ENCODE results near the gene BAD. TPM values are rescaled to one million over a fixed set of nuclear protein-coding genes. Genes with fewer than 3 reads are reported as not detected.

BAD gene
- total and polyA plus RNA-seq, 2 of the 13 experiments (the other 11 are each of a cell fraction or from before 2014, with no cell fraction given) = 17.9 to 28.5 TPM

DNA sequence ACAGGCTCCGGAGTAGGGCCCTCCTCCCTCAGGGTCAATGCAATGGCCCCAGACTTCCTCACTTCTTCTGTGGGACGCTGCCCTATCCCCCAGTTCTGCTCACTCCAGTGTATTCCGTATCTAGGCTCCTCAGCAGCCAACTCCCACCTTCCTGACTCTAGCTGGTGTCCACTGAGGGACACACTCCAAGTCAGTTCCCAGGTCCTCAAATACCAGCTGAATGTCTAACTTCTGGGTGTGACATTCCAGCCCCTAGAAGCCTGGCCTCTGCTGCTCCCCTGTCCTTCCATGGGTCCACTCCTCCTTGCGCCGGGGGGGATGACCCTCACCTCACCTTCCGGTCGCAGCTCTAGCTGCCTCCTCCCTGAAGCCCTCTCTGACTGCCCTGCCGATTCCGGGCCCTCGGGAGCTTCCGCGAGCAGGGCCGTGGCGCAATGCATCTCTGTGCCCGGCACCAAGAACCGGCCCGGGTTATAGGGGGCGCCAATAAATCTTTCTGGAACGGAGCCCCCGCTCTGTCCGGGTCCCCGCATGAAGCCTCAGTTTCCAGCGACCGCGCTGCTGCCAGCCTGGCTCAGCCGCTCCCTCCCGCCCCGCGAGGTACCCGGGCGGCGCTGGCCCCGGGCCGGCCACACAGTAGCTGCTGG lies 15.4 kb downstream of the BAD start (continued):
- TF ChIP-seq, protein P1, sequence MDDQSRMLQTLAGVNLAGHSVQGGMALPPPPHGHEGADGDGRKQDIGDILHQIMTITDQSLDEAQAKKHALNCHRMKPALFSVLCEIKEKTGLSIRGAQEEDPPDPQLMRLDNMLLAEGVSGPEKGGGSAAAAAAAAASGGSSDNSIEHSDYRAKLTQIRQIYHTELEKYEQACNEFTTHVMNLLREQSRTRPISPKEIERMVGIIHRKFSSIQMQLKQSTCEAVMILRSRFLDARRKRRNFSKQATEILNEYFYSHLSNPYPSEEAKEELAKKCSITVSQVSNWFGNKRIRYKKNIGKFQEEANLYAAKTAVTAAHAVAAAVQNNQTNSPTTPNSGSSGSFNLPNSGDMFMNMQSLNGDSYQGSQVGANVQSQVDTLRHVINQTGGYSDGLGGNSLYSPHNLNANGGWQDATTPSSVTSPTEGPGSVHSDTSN (CRISPR knock-in tag; IDR thresholded peaks at IDR 0.05; ENCODE audit: borderline replicate concordance) = no peak
- TF ChIP-seq SKI (IDR thresholded peaks at IDR 0.05; ENCODE audit: partially characterized antibody) (no peak), MATR3 (CRISPR knock-in tag; IDR thresholded peaks at IDR 0.05) (no peak), IRF2 (CRISPR knock-in tag; IDR thresholded peaks at IDR 0.05) (0 out of 2 replicates have a peak, but pooled peaks have one; percentile 27), FOXA1 (IDR thresholded peaks at IDR 0.05) (no peak), FOXA1 (CRISPR knock-in tag; IDR thresholded peaks at IDR 0.05) (no peak), RARG (CRISPR knock-in tag; IDR thresholded peaks at IDR 0.05; ENCODE audit: low read depth) (no peak)
- TF ChIP-seq, protein P2, sequence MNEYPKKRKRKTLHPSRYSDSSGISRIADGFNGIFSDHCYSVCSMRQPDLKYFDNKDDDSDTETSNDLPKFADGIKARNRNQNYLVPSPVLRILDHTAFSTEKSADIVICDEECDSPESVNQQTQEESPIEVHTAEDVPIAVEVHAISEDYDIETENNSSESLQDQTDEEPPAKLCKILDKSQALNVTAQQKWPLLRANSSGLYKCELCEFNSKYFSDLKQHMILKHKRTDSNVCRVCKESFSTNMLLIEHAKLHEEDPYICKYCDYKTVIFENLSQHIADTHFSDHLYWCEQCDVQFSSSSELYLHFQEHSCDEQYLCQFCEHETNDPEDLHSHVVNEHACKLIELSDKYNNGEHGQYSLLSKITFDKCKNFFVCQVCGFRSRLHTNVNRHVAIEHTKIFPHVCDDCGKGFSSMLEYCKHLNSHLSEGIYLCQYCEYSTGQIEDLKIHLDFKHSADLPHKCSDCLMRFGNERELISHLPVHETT (CRISPR knock-in tag; conservative IDR thresholded peaks at IDR 0.05) = no peak
- TF ChIP-seq, protein P3, sequence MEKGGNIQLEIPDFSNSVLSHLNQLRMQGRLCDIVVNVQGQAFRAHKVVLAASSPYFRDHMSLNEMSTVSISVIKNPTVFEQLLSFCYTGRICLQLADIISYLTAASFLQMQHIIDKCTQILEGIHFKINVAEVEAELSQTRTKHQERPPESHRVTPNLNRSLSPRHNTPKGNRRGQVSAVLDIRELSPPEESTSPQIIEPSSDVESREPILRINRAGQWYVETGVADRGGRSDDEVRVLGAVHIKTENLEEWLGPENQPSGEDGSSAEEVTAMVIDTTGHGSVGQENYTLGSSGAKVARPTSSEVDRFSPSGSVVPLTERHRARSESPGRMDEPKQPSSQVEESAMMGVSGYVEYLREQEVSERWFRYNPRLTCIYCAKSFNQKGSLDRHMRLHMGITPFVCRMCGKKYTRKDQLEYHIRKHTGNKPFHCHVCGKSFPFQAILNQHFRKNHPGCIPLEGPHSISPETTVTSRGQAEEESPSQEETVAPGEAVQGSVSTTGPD (CRISPR knock-in tag; IDR thresholded peaks at IDR 0.05) = no peak
- TF ChIP-seq, protein P4, sequence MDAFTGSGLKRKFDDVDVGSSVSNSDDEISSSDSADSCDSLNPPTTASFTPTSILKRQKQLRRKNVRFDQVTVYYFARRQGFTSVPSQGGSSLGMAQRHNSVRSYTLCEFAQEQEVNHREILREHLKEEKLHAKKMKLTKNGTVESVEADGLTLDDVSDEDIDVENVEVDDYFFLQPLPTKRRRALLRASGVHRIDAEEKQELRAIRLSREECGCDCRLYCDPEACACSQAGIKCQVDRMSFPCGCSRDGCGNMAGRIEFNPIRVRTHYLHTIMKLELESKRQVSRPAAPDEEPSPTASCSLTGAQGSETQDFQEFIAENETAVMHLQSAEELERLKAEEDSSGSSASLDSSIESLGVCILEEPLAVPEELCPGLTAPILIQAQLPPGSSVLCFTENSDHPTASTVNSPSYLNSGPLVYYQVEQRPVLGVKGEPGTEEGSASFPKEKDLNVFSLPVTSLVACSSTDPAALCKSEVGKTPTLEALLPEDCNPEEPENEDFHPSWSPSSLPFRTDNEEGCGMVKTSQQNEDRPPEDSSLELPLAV (CRISPR knock-in tag; conservative IDR thresholded peaks at IDR 0.05; ENCODE audit: low read depth) = no peak
- TF ChIP-seq, protein P5, sequence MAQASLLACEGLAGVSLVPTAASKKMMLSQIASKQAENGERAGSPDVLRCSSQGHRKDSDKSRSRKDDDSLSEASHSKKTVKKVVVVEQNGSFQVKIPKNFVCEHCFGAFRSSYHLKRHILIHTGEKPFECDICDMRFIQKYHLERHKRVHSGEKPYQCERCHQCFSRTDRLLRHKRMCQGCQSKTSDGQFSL (CRISPR knock-in tag; IDR thresholded peaks at IDR 0.05) = 0 out of 2 replicates have a peak, but pooled peaks have one; percentile 47
- TF ChIP-seq, protein P6, sequence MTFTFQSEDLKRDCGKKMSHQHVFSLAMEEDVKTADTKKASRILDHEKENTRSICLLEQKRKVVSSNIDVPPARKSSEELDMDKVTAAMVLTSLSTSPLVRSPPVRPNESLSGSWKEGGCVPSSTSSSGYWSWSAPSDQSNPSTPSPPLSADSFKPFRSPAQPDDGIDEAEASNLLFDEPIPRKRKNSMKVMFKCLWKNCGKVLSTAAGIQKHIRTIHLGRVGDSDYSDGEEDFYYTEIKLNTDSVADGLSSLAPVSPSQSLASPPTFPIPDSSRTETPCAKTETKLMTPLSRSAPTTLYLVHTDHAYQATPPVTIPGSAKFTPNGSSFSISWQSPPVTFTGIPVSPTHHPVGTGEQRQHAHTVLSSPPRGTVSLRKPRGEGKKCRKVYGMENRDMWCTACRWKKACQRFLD (CRISPR knock-in tag; IDR thresholded peaks at IDR 0.05; ENCODE audit: borderline replicate concordance) = no peak
- TF ChIP-seq, protein P7, sequence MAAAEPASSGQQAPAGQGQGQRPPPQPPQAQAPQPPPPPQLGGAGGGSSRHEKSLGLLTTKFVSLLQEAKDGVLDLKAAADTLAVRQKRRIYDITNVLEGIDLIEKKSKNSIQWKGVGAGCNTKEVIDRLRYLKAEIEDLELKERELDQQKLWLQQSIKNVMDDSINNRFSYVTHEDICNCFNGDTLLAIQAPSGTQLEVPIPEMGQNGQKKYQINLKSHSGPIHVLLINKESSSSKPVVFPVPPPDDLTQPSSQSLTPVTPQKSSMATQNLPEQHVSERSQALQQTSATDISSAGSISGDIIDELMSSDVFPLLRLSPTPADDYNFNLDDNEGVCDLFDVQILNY (CRISPR knock-in tag; conservative IDR thresholded peaks at IDR 0.05) = no peak
- TF ChIP-seq, protein P8, sequence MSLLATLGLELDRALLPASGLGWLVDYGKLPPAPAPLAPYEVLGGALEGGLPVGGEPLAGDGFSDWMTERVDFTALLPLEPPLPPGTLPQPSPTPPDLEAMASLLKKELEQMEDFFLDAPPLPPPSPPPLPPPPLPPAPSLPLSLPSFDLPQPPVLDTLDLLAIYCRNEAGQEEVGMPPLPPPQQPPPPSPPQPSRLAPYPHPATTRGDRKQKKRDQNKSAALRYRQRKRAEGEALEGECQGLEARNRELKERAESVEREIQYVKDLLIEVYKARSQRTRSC (CRISPR knock-in tag; IDR thresholded peaks at IDR 0.05; ENCODE audit: low read depth) = no peak
- TF ChIP-seq, protein P9, sequence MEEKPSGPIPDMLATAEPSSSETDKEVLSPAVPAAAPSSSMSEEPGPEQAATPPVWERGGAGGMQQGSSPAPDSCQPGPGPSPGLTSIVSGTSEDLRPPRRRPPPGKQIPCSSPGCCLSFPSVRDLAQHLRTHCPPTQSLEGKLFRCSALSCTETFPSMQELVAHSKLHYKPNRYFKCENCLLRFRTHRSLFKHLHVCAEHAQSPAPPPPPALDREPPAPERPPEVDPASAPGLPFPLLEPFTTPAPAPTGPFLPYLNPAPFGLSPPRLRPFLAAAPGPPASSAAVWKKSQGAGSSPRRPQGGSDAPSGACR (CRISPR knock-in tag; IDR thresholded peaks at IDR 0.05) = no peak
- TF ChIP-seq, protein P10, sequence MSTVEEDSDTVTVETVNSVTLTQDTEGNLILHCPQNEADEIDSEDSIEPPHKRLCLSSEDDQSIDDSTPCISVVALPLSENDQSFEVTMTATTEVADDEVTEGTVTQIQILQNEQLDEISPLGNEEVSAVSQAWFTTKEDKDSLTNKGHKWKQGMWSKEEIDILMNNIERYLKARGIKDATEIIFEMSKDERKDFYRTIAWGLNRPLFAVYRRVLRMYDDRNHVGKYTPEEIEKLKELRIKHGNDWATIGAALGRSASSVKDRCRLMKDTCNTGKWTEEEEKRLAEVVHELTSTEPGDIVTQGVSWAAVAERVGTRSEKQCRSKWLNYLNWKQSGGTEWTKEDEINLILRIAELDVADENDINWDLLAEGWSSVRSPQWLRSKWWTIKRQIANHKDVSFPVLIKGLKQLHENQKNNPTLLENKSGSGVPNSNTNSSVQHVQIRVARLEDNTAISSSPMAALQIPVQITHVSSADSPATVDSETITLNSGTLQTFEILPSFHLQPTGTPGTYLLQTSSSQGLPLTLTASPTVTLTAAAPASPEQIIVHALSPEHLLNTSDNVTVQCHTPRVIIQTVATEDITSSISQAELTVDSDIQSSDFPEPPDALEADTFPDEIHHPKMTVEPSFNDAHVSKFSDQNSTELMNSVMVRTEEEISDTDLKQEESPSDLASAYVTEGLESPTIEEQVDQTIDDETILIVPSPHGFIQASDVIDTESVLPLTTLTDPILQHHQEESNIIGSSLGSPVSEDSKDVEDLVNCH (CRISPR knock-in tag; IDR thresholded peaks at IDR 0.05) = no peak
